Activated naive CD4-positive, alpha-beta T cell treated with anti-CD3 and anti-CD28 coated beads, Interleukin-2, amount 50 U/mL, for 24 hours (primary cell): ENCODE data around the gene CHMP2A.
A peak's percentile ranks its signal among the peaks of the same experiment; 100 is the strongest.
"Not testable (repeated sequence)": the region's sequence is repeated elsewhere in the genome, so short reads cannot be mapped to it uniquely, and the experiment has no call there.

ENCODE experiments used
- H3K27ac Mint-ChIP-seq: one replicate; pipeline ENCODE4 v1.8.0; 2021; ENCODE audit warnings: mild to moderate bottlenecking, mixed read lengths
- H3K27me3 Mint-ChIP-seq: one replicate; pipeline ENCODE4 v1.8.0; 2021; ENCODE audit warnings: mixed read lengths
- H3K36me3 Mint-ChIP-seq: one replicate; pipeline ENCODE4 v1.8.0; 2021; ENCODE audit warnings: mixed read lengths
- H3K4me1 Mint-ChIP-seq: one replicate; pipeline ENCODE4 v1.8.0; 2021; ENCODE audit warnings: mixed read lengths
- H3K4me3 Mint-ChIP-seq: one replicate; pipeline ENCODE4 v1.8.0; 2021; ENCODE audit warnings: mild to moderate bottlenecking, mixed read lengths
- H3K9me3 Mint-ChIP-seq: one replicate; pipeline ENCODE4 v1.8.0; 2021; ENCODE audit warnings: mixed read lengths

Gene CHMP2A

GRCh38 chr19:58554494-58555368 lies at the start of gene CHMP2A:
TSS of gene CHMP2A (minus strand) at chr19:58555105. CDS start at chr19:58554212, 893 bp downstream.
- Mint-ChIP-seq H3K9me3 (no peaks in the 10 kb centered on the region), H3K4me3 (peak within 1 kb of the TSS; percentile 97), H3K4me1 (peaks cover 45% of the 10 kb centered on the region), H3K27ac (peak within 1 kb of the TSS; percentile 99), H3K27me3 (no peaks in the 10 kb centered on the region), H3K36me3 (peaks cover 19% of the 10 kb centered on the region)

DNA sequence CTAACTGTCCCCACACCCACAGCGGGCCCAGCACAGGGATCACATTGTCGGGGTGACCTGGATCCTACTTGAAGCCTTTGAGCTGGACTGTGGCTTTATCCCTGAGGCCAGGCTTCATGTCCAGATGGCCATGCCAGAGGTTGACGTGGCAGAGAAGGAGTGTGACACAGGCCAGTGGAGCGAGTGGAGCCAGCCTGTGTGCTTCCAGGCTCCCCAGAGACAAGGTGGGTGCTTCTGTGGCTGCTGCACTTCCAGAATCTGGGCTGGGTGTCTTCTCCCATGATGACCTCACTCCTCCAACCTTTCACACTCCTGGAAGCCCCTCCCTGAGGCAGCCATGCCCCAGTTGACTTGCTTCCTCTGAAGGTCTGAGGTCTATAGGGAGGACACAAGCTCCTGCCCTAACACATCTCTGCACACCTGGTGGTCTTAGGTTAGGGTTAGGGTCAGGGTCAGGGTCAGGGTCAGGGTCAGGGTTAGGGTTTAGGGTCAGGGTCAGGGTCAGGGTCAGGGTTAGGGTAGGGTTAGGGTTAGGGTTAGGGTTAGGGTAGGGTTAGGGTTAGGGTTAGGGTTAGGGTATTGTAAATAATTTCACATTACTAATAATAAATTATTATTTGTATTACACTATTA lies 31.3 kb upstream of the CHMP2A start:
- peaks cover 2% of the 10 kb centered on the region for H3K4me1 Mint-ChIP-seq
- H3K27ac Mint-ChIP-seq: no peak overlapping the region
- H3K27me3 Mint-ChIP-seq: no peaks in the 10 kb centered on the region
- peaks cover 5% of the 10 kb centered on the region for H3K36me3 Mint-ChIP-seq
- no peak overlapping the region for H3K4me3 Mint-ChIP-seq
- no peaks in the 10 kb centered on the region for H3K9me3 Mint-ChIP-seq

DNA sequence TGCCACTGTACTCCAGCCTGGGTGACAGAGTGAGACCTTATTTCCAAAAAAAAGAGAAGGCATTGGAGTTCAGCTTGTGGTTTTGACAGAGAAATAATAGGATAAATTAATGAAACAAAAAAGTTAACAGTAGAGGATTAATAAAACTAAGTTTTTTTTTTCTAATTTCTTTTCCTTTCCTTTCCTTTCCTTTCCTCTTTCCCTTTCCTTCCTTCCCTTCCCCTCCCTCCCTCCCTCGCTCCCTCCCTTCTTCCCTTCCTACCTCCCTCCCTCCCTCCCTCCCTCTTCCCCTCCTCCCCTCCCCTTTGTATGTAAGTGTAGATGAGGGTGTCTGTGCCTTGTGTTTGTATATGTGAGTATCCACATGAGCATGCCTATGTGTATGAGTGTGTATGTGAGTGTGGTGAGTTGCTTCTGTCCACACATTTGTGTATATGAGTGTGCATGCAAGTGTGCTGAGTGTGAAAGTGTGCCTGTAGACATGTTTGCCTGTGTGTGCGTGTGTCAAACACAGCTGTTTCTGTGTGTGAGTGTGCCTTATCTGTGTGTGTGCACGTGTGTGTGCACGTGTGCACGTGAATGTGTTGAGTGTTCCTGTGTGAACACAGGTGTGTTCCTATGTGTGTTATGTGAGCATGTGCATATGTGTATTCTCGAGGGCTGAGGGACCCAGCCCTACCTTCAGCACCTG lies 30.7 kb upstream of the CHMP2A start:
- peaks cover 6% of the 10 kb centered on the region for H3K36me3 Mint-ChIP-seq
- H3K9me3 Mint-ChIP-seq: no peaks in the 10 kb centered on the region
- no peak overlapping the region for H3K27ac Mint-ChIP-seq
- H3K4me1 Mint-ChIP-seq: peaks cover 9% of the 10 kb centered on the region
- H3K27me3 Mint-ChIP-seq: no peaks in the 10 kb centered on the region
- no peak overlapping the region for H3K4me3 Mint-ChIP-seq

GRCh38 chr19:58584498-58585441 lies 29.9 kb upstream of the CHMP2A start:
- Mint-ChIP-seq H3K36me3 (peaks cover 6% of the 10 kb centered on the region), H3K27me3 (no peaks in the 10 kb centered on the region), H3K27ac (no peak overlapping the region), H3K9me3 (no peaks in the 10 kb centered on the region), H3K4me3 (no peak overlapping the region), H3K4me1 (peaks cover 12% of the 10 kb centered on the region)

DNA sequence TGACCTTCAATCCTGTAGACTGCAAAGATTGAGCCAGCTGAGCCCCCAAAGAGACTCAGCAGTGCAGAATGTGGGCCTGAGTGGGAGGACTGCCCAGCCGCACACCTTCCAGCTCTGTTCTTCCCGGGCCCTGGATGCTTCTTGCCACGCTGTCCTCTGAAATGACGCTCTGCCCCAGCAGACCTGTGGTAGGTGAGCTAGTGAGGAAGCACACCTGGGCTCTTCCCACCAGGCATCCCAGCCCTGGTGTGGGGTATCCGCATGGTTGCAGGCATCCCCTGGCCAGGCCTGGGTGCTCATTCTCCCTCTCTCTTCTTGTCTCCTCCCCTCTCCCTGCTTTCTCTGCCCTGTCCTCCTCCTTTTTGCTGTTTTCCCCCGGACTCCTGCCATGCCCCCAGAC lies 28.1 kb upstream of the CHMP2A start:
- Mint-ChIP-seq H3K27me3 (no peaks in the 10 kb centered on the region), H3K4me3 (no peak overlapping the region), H3K27ac (no peak overlapping the region)

GRCh38 chr19:58581227-58582141 lies 26.6 kb upstream of the CHMP2A start:
- Mint-ChIP-seq H3K36me3 (peaks cover 6% of the 10 kb centered on the region), H3K9me3 (no peaks in the 10 kb centered on the region), H3K27me3 (no peaks in the 10 kb centered on the region), H3K4me1 (peaks cover 36% of the 10 kb centered on the region), H3K27ac (peak overlapping the region; percentile 51), H3K4me3 (no peak overlapping the region)

More for the DNA sequence above, 28.1 kb upstream of the CHMP2A start:
- Mint-ChIP-seq H3K4me1 (peaks cover 30% of the 10 kb centered on the region), H3K36me3 (peaks cover 6% of the 10 kb centered on the region), H3K9me3 (no peaks in the 10 kb centered on the region)

- no peaks in the 10 kb centered on the region for H3K27me3 Mint-ChIP-seq
- no peaks in the 10 kb centered on the region for H3K9me3 Mint-ChIP-seq
- no peak overlapping the region for H3K4me3 Mint-ChIP-seq
- peaks cover 41% of the 10 kb centered on the region for H3K4me1 Mint-ChIP-seq
- H3K27ac Mint-ChIP-seq: peak overlapping the region; percentile 69
- peaks cover 6% of the 10 kb centered on the region for H3K36me3 Mint-ChIP-seq
These were observed 24.7 kb upstream of the CHMP2A start for GRCh38 chr19:58579473-58580142.

- peak overlapping the region; percentile 39 for H3K27ac Mint-ChIP-seq
- H3K36me3 Mint-ChIP-seq: peaks cover 6% of the 10 kb centered on the region
- H3K4me1 Mint-ChIP-seq: peaks cover 50% of the 10 kb centered on the region
- no peaks in the 10 kb centered on the region for H3K27me3 Mint-ChIP-seq
- H3K4me3 Mint-ChIP-seq: peak overlapping the region; percentile 11
- H3K9me3 Mint-ChIP-seq: no peaks in the 10 kb centered on the region
These were observed 23.4 kb upstream of the CHMP2A start for GRCh38 chr19:58578012-58578925.

- not testable (repeated sequence) for H3K27me3 Mint-ChIP-seq, H3K36me3 Mint-ChIP-seq, H3K9me3 Mint-ChIP-seq
- Mint-ChIP-seq H3K4me1 (peaks cover 51% of the 10 kb centered on the region), H3K27ac (peak overlapping the region; percentile 9), H3K4me3 (peak overlapping the region; percentile 11)
These were observed 22.7 kb upstream of the CHMP2A start for GRCh38 chr19:58577581-58577980.

DNA sequence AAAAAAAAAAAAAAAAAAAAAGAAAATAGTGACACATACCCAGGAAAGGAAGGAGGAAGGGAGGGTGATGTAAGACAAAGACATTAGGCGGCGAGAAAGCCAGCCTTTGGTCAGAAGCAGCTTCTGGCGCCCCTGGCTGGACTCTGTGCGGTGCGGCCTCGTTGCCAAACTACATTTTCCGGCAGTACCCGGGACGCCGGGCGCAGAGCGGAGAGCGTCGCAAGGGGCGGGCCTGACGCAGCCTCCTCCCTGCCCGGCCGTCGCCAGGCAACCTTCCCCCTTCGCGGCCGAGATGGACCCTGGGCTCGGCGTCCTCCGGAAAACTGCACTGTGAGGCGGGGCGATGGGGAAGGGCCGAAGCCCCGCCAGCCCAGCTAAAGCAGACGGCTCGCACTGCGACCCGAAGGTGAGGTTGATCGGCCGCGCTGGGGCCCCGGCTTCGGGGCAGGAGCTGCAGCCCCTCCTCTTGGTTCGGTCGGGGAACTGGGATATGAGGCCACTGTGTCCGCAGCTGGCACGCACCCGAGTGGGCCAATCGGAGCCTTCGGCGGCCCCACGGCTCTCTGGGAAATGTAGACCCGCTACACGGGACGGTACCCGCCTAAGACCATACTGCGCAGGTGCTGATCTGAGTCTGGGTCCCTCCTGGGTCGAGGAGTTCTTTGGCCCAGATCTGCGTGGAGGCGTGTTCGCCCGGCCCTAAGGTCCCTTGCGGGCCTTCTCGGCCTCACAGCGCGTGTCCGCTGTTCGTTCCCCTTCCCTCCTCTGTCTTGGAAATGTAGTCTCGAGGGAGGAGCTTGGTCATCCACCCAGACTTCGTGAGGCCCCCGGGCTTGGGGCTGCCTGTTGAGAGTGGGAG lies 20.5 kb upstream of the CHMP2A start:
- Mint-ChIP-seq H3K27me3 (no peaks in the 10 kb centered on the region), H3K9me3 (no peaks in the 10 kb centered on the region), H3K27ac (peak overlapping the region; percentile 85), H3K4me1 (peaks cover 52% of the 10 kb centered on the region), H3K4me3 (peak overlapping the region; percentile 92), H3K36me3 (peaks cover 5% of the 10 kb centered on the region)

- H3K27ac Mint-ChIP-seq: peak overlapping the region; percentile 100
- peaks cover 39% of the 10 kb centered on the region for H3K4me1 Mint-ChIP-seq
- H3K9me3 Mint-ChIP-seq: no peaks in the 10 kb centered on the region
- H3K36me3 Mint-ChIP-seq: peaks cover 5% of the 10 kb centered on the region
- H3K27me3 Mint-ChIP-seq: no peaks in the 10 kb centered on the region
- peak overlapping the region; percentile 92 for H3K4me3 Mint-ChIP-seq
These were observed 18.8 kb upstream of the CHMP2A start for GRCh38 chr19:58573658-58574164.
